ENCODE measurements around the gene PER2.
"Not testable (repeated sequence)": the region's sequence is repeated elsewhere in the genome, so short reads cannot be mapped to it uniquely, and the experiment has no call there.

The PER2 gene

GRCh38 chr2:238313289-238313990 is 25.0 kb upstream of the PER2 start:
- TF ChIP-seq HDGF (IDR thresholded peaks at IDR 0.05; ENCODE audit: borderline replicate concordance) (no peak), FOXM1 (IDR thresholded peaks at IDR 0.05; ENCODE audit: borderline replicate concordance) (no peak), L3MBTL2 (conservative IDR thresholded peaks at IDR 0.05) (no peak), SP1 (IDR thresholded peaks at IDR 0.05) (no peak), FOXA1 (IDR thresholded peaks at IDR 0.05) (no peak), ZNF384 (IDR thresholded peaks at IDR 0.05) (no peak), NFRKB (IDR thresholded peaks at IDR 0.05) (no peak)
- DNase-seq (ENCODE audit: extremely low spot score): no peak
- POLR2A ChIA-PET: no interaction called here
- CTCF ChIA-PET: interaction anchor here (0.8 kb wide), 1 partner anchor 25 kb away, joined by 3 read pairs; the partner anchor contains the start of gene PER2

GRCh38 chr2:238310721-238311120 is 22.3 kb upstream of the PER2 start:
- CTCF ChIA-PET: interaction anchor here (0.6 to 0.7 kb wide), 2 partner anchors 34 to 290 kb away, joined by 3 to 6 read pairs; no protein-coding TSS in a partner anchor
- DNase-seq (ENCODE audit: extremely low spot score); POLR2A ChIA-PET: not testable (repeated sequence)

GRCh38 chr2:238308177-238308576 is 19.8 kb upstream of the PER2 start:
- no peak for TF ChIP-seq PKNOX1 (IDR thresholded peaks at IDR 0.05)
- TF ChIP-seq BHLHE40 (IDR thresholded peaks at IDR 0.05; ENCODE audit: borderline replicate concordance): no peak
- DNase-seq (ENCODE audit: extremely low spot score): no peak
- ChIA-PET CTCF (interaction anchor here (0.6 kb wide), 1 partner anchor 446 kb away, joined by 3 read pairs; no protein-coding TSS in a partner anchor), POLR2A (no interaction called here)

- ChIA-PET POLR2A (no interaction called here), CTCF (no interaction called here)
- DNase-seq (ENCODE audit: extremely low spot score): no peak
- TF ChIP-seq TARDBP (IDR thresholded peaks at IDR 0.05) (no peak), SP1 (IDR thresholded peaks at IDR 0.05) (no peak), ARNT (IDR thresholded peaks at IDR 0.05) (no peak), FOXM1 (IDR thresholded peaks at IDR 0.05; ENCODE audit: borderline replicate concordance) (no peak), FOXK2 (IDR thresholded peaks at IDR 0.05) (no peak), ELF4 (IDR thresholded peaks at IDR 0.05) (no peak)
Measured at GRCh38 chr2:238306672-238306998, 18.2 kb upstream of the PER2 start.

GRCh38 chr2:238305965-238306671 is 17.7 kb upstream of the PER2 start:
- ChIA-PET POLR2A (no interaction called here), CTCF (no interaction called here)
- TF ChIP-seq ZNF384 (IDR thresholded peaks at IDR 0.05) (no peak), ARNT (IDR thresholded peaks at IDR 0.05) (no peak), HDGF (IDR thresholded peaks at IDR 0.05; ENCODE audit: borderline replicate concordance) (no peak), PKNOX1 (IDR thresholded peaks at IDR 0.05) (no peak), CTBP1 (IDR thresholded peaks at IDR 0.05; ENCODE audit: borderline replicate concordance) (no peak), FOXM1 (IDR thresholded peaks at IDR 0.05; ENCODE audit: borderline replicate concordance) (no peak), SP1 (IDR thresholded peaks at IDR 0.05) (no peak), FOXK2 (IDR thresholded peaks at IDR 0.05) (no peak)
- no peak for DNase-seq (ENCODE audit: extremely low spot score)

GRCh38 chr2:238305092-238305862 is 16.9 kb upstream of the PER2 start:
- DNase-seq (ENCODE audit: extremely low spot score): no peak
- no peak for TF ChIP-seq ELF4 (IDR thresholded peaks at IDR 0.05)
- no peak for TF ChIP-seq LEF1 (IDR thresholded peaks at IDR 0.05; ENCODE audit: borderline replicate concordance)
- no peak for TF ChIP-seq TARDBP (IDR thresholded peaks at IDR 0.05)
- TF ChIP-seq HDGF (IDR thresholded peaks at IDR 0.05; ENCODE audit: borderline replicate concordance): no peak
- TF ChIP-seq SUZ12 (IDR thresholded peaks at IDR 0.05): no peak
- no peak for TF ChIP-seq BHLHE40 (IDR thresholded peaks at IDR 0.05; ENCODE audit: borderline replicate concordance)
- TF ChIP-seq FOXK2 (IDR thresholded peaks at IDR 0.05): no peak
- no peak for TF ChIP-seq FOXA1 (IDR thresholded peaks at IDR 0.05)
- no peak for TF ChIP-seq FOXM1 (IDR thresholded peaks at IDR 0.05; ENCODE audit: borderline replicate concordance)
- TF ChIP-seq SP1 (IDR thresholded peaks at IDR 0.05): no peak
- no peak for TF ChIP-seq L3MBTL2 (conservative IDR thresholded peaks at IDR 0.05)
- no peak for TF ChIP-seq ZNF384 (IDR thresholded peaks at IDR 0.05)
- POLR2A ChIA-PET: no interaction called here
- CTCF ChIA-PET: no interaction called here

- no peak for DNase-seq (ENCODE audit: extremely low spot score)
- CTCF ChIA-PET: no interaction called here
- POLR2A ChIA-PET: no interaction called here
- TF ChIP-seq FOXM1 (IDR thresholded peaks at IDR 0.05; ENCODE audit: borderline replicate concordance): no peak
- no peak for TF ChIP-seq BHLHE40 (IDR thresholded peaks at IDR 0.05; ENCODE audit: borderline replicate concordance)
- TF ChIP-seq ARNT (IDR thresholded peaks at IDR 0.05): no peak
- TF ChIP-seq SP1 (IDR thresholded peaks at IDR 0.05): no peak
- no peak for TF ChIP-seq LEF1 (IDR thresholded peaks at IDR 0.05; ENCODE audit: borderline replicate concordance)
- no peak for TF ChIP-seq FOXA1 (IDR thresholded peaks at IDR 0.05)
- TF ChIP-seq PKNOX1 (IDR thresholded peaks at IDR 0.05): no peak
- no peak for TF ChIP-seq L3MBTL2 (conservative IDR thresholded peaks at IDR 0.05)
- no peak for TF ChIP-seq SUZ12 (IDR thresholded peaks at IDR 0.05)
- no peak for TF ChIP-seq CTBP1 (IDR thresholded peaks at IDR 0.05; ENCODE audit: borderline replicate concordance)
- no peak for TF ChIP-seq ZNF384 (IDR thresholded peaks at IDR 0.05)
- no peak for TF ChIP-seq TARDBP (IDR thresholded peaks at IDR 0.05)
Measured at GRCh38 chr2:238304116-238304515, 15.7 kb upstream of the PER2 start.

Measured in HEK293T (cell line).